Measurements from ENCODE around the gene XPC. TPM values are rescaled to one million over a fixed set of nuclear protein-coding genes. Genes with fewer than 3 reads are reported as not detected.

XPC gene
- polyA plus RNA-seq, 1 of the 3 experiments (the other 2 are of a cell fraction), result 50.0 TPM

DNA sequence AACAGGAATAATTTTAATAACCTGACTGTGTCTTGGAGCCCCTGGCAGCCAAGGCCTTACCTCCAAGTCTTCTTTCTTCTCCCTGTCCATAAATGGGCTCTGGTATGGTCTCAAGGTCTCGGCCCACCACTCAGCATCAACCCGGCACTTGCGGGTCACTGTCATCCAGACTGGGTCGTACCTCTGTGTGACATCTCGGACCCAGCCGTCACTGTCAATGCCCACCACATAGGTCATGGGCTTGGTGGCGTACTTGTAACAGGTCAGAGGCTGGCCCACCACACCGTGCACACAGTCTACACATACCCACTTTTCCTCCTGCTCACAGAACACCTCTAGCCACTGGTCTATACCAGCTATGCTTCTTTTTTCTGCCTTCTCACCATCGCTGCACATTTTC lies 20.4 kb downstream of the XPC start:
- Histone ChIP-seq H4K20me1 (ENCODE audit: insufficient read depth) (0 out of 2 replicates have a peak, but pooled peaks cover 7% of the 10 kb centered on the region), H2AFZ (ENCODE audit: low read depth) (no peak overlapping the region), H3K4me1 (ENCODE audit: control insufficient read depth in 1 of 2, insufficient read depth in 2 of 2, low read depth in 1 of 2, low read length in 1 of 2) (no peaks in the 10 kb centered on the region; a peak in 1 of 4 replicates), H3K9me3 (peaks cover 9% of the 10 kb centered on the region; the same call in 1 of the 2 replicates), H3K27ac (ENCODE audit: low read depth in 2 of 2, low read length in 1 of 2) (no peak overlapping the region), H3K4me3 (ENCODE audit: low read depth in 2 of 2, low read length in 1 of 2) (no peak overlapping the region), H3K9me2 (no peaks in the 10 kb centered on the region), H3K36me3 (replicated peaks in 1 of 2; ENCODE audit: control insufficient read depth in 1 of 2, insufficient read depth in 2 of 2, low read length in 1 of 2) (peaks cover 89 to 91% of the 10 kb centered on the region in 2 experiments), H3F3A (replicated peaks; ENCODE audit: insufficient read depth) (no peaks in the 10 kb centered on the region), H3K79me2 (ENCODE audit: insufficient read depth) (peaks cover 70% of the 10 kb centered on the region), H3K4me2 (no peak overlapping the region), H3K27me3 (ENCODE audit: insufficient read depth) (no peaks in the 10 kb centered on the region), H3K9ac (no peak overlapping the region)
- CTCF ChIA-PET, result interaction anchor here (1.0 to 2.0 kb wide), 2 partner anchors 8 to 10 kb away, joined by 3 to 7 read pairs; no protein-coding TSS in a partner anchor
- TF ChIP-seq, protein P1, sequence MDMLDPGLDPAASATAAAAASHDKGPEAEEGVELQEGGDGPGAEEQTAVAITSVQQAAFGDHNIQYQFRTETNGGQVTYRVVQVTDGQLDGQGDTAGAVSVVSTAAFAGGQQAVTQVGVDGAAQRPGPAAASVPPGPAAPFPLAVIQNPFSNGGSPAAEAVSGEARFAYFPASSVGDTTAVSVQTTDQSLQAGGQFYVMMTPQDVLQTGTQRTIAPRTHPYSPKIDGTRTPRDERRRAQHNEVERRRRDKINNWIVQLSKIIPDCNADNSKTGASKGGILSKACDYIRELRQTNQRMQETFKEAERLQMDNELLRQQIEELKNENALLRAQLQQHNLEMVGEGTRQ (IDR thresholded peaks at IDR 0.05; ENCODE audit: borderline replicate concordance, low read depth, low read length), result no peak
- TF ChIP-seq GATA2 (CRISPR knock-in tag; IDR thresholded peaks at IDR 0.05) (no peak), YY1 (IDR thresholded peaks at IDR 0.05; ENCODE audit: low read depth) (no peak), NFIC (IDR thresholded peaks at IDR 0.05; ENCODE audit: borderline replicate concordance) (no peak), FOSL2 (IDR thresholded peaks at IDR 0.05; ENCODE audit: borderline replicate concordance, low read depth) (no peak), JUND (IDR thresholded peaks at IDR 0.05) (no peak), TAF1 (IDR thresholded peaks at IDR 0.05; ENCODE audit: borderline replicate concordance, low read depth, low read length) (no peak), SMC3 (IDR thresholded peaks at IDR 0.05; ENCODE audit: low read depth, low read length) (no peak)
- TF ChIP-seq, protein P2, sequence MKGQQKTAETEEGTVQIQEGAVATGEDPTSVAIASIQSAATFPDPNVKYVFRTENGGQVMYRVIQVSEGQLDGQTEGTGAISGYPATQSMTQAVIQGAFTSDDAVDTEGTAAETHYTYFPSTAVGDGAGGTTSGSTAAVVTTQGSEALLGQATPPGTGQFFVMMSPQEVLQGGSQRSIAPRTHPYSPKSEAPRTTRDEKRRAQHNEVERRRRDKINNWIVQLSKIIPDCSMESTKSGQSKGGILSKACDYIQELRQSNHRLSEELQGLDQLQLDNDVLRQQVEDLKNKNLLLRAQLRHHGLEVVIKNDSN (IDR thresholded peaks at IDR 0.05; ENCODE audit: borderline replicate concordance, low read depth), result no peak
- WGBS (ENCODE audit: low lambda C conversion rate), result 97% methylated on average over 9 of the region's 9 CpGs
- DNase-seq, result no peak
- POLR2A ChIA-PET, result interaction anchor here (0.8 kb wide), 1 partner anchor 9 kb away, joined by 3 read pairs; no protein-coding TSS in a partner anchor

DNA sequence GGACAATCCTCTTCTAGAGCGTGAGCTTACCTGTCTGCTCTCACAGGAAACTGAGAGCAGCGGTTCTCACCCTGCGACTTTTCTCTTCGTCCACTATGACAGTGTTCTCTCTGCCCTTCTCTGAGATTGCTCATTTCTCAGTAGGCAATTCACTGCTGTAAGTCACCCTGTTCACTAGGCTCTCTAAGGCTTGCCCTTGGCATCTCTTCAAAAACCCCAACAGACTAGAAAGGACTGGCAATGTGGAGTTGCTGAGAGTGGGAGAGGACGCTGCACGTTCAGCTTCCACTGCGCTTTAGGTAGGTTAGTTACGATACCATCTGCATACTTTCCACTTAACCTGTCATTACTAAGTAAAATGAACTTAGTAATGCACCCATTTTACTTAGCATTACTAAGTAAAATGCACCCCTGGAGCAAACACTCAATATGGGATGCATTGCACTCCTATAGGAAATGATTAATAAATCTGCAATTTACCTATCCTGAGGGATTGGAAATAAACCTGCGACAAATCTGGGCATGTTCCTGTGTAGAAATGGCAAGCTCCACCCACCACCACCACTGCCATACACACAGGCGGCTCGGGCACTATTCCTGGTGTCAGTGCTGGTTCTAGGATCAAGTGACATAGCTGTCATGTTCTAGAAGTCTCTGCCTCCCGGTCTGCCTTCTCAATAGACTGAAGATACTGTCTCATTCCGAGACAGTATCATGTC lies 21.4 kb downstream of the XPC start:
- peaks cover 84 to 91% of the 10 kb centered on the region in 2 experiments for H3K36me3 ChIP-seq (replicated peaks in 1 of 2; ENCODE audit: control insufficient read depth in 1 of 2, insufficient read depth in 2 of 2, low read length in 1 of 2)
- H3K4me2 ChIP-seq, result no peak overlapping the region
- DNase-seq, result no peak
- no peak overlapping the region for H2AFZ ChIP-seq (ENCODE audit: low read depth)
- ChIA-PET POLR2A (interaction anchor here (0.8 kb wide), 1 partner anchor 10 kb away, joined by 3 read pairs; no protein-coding TSS in a partner anchor), CTCF (interaction anchor here (1.0 kb wide), 1 partner anchor 9 kb away, joined by 3 read pairs; no protein-coding TSS in a partner anchor)
- no peaks in the 10 kb centered on the region for H3K27me3 ChIP-seq (ENCODE audit: insufficient read depth)
- H3K9ac ChIP-seq, result no peak overlapping the region
- H3K9me3 ChIP-seq, result peaks cover 9% of the 10 kb centered on the region; the same call in 1 of the 2 replicates
- H3K79me2 ChIP-seq (ENCODE audit: insufficient read depth), result peaks cover 66% of the 10 kb centered on the region; the same call in 1 of the 2 replicates
- no peak overlapping the region for H3K27ac ChIP-seq (ENCODE audit: low read depth in 2 of 2, low read length in 1 of 2)
- 93% methylated on average over 13 of the region's 13 CpGs for WGBS (ENCODE audit: low lambda C conversion rate)
- TF ChIP-seq, protein P3, sequence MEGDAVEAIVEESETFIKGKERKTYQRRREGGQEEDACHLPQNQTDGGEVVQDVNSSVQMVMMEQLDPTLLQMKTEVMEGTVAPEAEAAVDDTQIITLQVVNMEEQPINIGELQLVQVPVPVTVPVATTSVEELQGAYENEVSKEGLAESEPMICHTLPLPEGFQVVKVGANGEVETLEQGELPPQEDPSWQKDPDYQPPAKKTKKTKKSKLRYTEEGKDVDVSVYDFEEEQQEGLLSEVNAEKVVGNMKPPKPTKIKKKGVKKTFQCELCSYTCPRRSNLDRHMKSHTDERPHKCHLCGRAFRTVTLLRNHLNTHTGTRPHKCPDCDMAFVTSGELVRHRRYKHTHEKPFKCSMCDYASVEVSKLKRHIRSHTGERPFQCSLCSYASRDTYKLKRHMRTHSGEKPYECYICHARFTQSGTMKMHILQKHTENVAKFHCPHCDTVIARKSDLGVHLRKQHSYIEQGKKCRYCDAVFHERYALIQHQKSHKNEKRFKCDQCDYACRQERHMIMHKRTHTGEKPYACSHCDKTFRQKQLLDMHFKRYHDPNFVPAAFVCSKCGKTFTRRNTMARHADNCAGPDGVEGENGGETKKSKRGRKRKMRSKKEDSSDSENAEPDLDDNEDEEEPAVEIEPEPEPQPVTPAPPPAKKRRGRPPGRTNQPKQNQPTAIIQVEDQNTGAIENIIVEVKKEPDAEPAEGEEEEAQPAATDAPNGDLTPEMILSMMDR (IDR thresholded peaks at IDR 0.05), result no peak
- no peak for TF ChIP-seq SIN3A (IDR thresholded peaks at IDR 0.05; ENCODE audit: borderline replicate concordance, low read depth, low read length)
- no peak for TF ChIP-seq ELF1 (IDR thresholded peaks at IDR 0.05)
- no peak for TF ChIP-seq SMC3 (IDR thresholded peaks at IDR 0.05; ENCODE audit: low read depth, low read length)
- TF ChIP-seq EP300 (IDR thresholded peaks at IDR 0.05; ENCODE audit: borderline replicate concordance in 1 of 2, low read depth in 1 of 2, low read length in 1 of 2), result no peak
- no peak for TF ChIP-seq RAD21 (IDR thresholded peaks at IDR 0.05; ENCODE audit: low read length)
- TF ChIP-seq NFIC (IDR thresholded peaks at IDR 0.05; ENCODE audit: borderline replicate concordance), result no peak
- TF ChIP-seq, protein P1 (IDR thresholded peaks at IDR 0.05; ENCODE audit: borderline replicate concordance, low read depth, low read length), result no peak
- no peak for TF ChIP-seq TCF12 (IDR thresholded peaks at IDR 0.05)
- TF ChIP-seq, protein P2 (IDR thresholded peaks at IDR 0.05; ENCODE audit: borderline replicate concordance, low read depth), result no peak
- no peak for TF ChIP-seq CHD2 (IDR thresholded peaks at IDR 0.05; ENCODE audit: low read length, partially characterized antibody)
- TF ChIP-seq FOXJ3 (CRISPR knock-in tag; IDR thresholded peaks at IDR 0.05), result no peak
- TF ChIP-seq, protein P4, sequence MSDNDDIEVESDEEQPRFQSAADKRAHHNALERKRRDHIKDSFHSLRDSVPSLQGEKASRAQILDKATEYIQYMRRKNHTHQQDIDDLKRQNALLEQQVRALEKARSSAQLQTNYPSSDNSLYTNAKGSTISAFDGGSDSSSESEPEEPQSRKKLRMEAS (IDR thresholded peaks at IDR 0.05; ENCODE audit: low read depth), result no peak
- TF ChIP-seq POLR2AphosphoS5 (IDR thresholded peaks at IDR 0.05; ENCODE audit: low read depth, low read length), result no peak
- 0 out of 2 replicates have a peak, but pooled peaks cover 9% of the 10 kb centered on the region for H4K20me1 ChIP-seq (ENCODE audit: insufficient read depth)
- no peaks in the 10 kb centered on the region for H3F3A ChIP-seq (replicated peaks; ENCODE audit: insufficient read depth)
- H3K4me1 ChIP-seq (ENCODE audit: control insufficient read depth in 1 of 2, insufficient read depth in 2 of 2, low read depth in 1 of 2, low read length in 1 of 2), result no peaks in the 10 kb centered on the region; a peak in 1 of 4 replicates
- H3K4me3 ChIP-seq (ENCODE audit: low read depth in 2 of 2, low read length in 1 of 2), result no peak overlapping the region
- no peaks in the 10 kb centered on the region for H3K9me2 ChIP-seq

Data from SK-N-SH (cell line).